NCI-H146 treated with DMSO at 0.1 percent for 48 hours (cell line): ENCODE data around the gene ICAM2.
"Not testable (repeated sequence)": the region's sequence is repeated elsewhere in the genome, so short reads cannot be mapped to it uniquely, and the experiment has no call there.

ENCODE experiments used
- DNase-seq: peaks from one replicate; lab custom pipeline; 2025; ENCODE audit not compliant: unreplicated experiment; lab: John Stamatoyannopoulos, UW

The ICAM2 gene

DNA sequence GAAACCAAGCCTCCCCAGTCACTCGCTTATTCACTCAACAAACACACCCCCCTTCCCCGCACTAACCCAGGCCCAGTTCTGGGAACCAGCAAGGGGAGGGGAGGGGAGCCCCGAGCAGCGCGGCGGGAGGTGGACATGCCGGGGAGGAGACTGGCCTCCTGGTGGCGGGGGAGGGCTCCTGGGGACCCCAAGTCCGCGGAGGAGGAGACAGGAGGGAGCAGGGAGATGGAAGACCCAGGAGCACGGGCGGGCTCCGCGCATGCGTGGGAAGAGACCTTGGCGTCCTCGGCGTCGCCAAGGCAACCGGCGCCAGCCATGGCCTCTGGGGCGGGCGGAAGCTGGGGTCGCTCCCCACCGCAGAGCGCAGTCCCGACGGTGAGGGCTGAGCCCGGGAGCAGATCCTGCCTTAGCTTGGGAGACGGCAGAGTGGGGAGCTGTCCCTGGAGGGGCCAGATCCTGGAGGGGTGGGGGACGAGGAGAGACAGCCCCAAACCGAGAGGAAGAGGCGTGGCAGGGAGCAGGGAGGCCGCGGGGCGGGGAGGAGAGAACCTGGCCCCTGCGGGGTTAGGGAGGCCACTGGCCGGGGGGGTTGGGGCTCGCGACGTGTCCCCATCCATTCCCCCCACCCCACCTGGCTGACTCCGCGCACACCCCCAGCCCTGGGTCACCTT, 22.2 kb downstream of the ICAM2 start, which contains the start of gene PRR29:
Gene PRR29, plus strand, starts transcription at position 302 of the 671 bp plus-strand sequence. Its CDS starts 14 bp downstream, at position 316.
- peak; percentile 47 for DNase-seq

DNA sequence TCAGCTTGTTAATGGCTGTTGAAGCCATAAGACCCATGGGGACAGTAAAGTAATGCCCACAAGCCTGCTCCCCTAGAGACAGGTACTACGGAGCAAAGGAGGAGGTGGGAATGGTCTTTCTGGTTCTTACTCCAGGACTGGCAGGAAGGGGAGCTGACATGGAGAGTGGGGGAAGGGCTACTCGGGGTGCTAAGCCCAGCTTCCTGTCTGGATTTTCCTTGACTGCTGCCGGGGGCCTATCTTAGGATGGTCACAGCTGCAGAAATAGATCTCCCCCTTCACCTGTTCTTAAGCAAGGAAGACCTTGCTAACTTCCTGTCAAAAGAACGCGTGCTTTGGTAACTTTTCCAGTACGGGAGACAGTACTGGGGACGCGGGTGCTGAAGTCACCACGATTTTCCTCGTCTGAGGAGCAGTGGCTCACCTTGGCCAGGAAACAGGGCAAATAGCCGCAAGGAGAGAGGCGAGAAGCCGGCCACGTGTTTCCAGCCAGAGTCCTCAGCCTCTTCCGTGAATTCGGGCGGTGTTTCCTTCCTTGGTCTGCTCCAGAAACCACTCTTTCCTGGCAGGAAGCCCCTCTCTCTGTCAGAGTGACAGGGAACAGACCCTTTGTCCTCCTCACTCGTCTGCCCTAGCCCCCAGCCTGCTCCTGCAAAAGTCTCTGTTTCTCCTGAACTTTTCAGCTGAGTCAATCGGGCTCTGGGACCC, 22.9 kb downstream of the ICAM2 start:
- no peak for DNase-seq

DNA sequence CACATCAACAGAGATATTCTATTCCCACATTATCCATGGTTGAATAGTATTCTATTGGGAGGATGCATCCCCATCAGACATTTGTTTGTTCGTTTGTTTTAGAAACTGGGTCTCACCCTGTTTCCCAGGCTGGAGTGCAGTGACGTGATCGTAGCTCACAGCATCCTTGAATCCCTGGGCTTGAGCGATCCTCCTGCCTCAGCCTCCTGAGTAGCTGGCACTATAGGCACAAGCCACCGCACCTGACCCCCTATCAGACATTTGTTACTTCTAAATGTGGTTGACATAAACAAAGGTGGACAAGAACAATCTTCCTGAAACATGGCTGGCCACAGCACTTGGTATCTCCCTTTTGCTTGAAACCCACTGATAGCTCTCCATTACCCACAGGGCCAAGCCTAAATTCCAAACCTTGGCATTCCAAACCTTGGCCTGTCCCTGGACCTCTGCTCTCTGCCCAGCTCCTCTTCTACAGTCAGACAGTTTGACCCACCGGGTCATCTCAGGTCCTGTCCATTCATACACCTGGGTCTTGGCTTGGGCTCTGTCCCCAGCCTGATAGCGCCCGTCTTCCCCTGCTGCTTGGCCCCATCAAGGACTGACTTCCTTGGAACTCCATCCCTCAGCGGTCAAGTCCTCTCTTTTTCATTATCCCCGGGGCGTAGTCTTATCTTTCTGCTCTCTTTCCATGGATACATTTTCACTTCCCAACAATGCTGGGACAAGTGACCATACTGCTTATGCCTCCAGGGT, 23.8 kb downstream of the ICAM2 start:
- no peak for DNase-seq

DNA sequence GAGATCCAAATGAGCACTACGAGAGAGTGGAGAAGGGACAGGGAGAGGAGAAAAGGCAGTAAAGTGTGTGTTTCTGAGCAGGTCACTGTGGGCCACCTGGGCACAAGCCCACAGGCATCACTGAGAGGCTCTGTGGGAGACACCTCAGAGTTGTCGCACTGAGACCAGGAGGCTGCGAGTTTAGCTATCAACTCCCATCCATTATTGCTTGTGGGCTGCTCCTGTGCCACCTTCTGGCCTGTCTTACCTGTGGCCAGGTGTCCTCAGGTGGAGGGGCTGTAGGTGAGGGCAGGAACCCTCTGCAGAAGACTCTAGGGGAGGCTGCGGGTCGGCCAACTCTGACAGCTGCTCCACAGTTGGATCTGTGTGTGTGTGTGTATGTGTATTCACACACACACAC, 24.8 kb downstream of the ICAM2 start:
- DNase-seq, result no peak

DNA sequence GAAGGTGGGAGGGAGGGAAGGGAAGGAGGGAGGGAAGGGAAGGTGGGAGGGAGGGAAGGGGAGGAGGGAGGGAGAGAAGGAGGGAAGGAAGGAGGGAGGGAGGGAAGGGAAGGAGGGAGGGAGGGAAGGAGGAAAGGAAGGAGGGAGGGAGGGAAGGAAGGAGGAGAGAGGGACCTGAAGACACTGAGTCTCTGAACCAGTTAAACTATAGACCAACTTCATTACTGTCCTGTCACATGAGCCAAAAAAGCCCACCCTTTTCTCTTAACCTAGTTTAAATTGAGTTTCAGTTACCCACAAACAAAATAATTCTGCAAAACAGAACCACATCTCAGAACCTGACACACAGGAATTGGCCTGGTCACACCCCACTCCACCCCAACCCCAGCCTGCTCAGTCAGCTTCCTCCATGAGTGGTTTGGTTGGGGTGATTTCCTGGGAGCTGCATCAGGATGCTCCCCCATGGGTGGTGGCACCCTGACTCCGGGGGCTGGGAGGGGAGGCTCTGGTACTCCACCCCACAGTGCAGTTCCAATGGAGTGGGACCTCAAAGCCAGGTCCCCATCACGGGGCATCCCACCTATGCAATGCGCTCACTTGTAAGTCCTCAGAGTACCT, 27.0 kb downstream of the ICAM2 start:
- no peak for DNase-seq

DNA sequence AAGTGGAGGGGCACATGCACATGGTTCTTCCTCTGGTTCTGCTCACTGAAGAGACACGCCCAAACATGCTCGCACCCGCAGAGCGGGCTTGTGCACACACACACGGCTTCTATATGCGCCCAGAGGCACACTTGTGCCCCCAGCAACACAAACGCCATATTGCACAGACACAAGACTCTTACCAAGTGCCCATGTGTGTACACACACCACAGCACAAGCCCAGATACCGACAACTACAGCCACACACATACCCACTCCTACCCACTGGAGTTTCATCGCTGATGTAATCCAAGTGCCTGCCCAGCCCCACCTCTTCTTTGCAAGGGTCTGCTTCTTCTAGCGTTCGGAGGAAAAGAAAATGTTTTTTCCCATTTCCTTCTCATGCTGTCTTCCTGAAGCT, 28.8 kb downstream of the ICAM2 start:
- no peak for DNase-seq

DNA sequence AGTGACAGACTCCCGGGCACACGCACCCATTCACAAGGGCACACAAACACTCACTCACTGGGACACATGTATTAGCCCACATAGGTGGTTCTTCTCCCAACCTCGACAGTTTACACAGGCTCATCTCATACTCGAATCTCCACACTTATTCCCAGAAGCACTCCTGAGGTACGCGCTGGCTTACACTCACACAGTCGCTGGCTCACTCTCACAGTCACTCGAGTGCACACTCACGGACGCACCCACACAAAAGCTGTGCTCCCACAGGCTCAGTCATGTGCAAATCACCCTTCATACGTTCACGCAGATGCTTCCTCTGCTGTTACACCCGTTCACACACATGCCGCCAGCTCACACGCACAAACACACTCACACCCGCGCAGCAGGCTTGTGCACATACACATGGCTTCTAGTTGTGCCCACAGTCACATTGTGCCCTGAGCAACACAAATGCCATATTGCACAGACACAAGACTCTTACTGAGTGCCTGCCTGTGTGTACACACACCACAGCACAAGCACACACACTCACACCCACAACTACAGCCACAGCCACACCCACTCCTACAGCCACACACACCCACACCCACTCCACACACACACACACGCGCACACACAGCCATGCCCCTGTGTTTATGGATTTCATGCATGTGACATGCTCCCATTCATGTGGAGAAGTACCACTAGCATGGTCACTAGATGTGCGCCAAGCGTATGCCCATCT, 30.6 kb downstream of the ICAM2 start:
- DNase-seq, result no peak

DNA sequence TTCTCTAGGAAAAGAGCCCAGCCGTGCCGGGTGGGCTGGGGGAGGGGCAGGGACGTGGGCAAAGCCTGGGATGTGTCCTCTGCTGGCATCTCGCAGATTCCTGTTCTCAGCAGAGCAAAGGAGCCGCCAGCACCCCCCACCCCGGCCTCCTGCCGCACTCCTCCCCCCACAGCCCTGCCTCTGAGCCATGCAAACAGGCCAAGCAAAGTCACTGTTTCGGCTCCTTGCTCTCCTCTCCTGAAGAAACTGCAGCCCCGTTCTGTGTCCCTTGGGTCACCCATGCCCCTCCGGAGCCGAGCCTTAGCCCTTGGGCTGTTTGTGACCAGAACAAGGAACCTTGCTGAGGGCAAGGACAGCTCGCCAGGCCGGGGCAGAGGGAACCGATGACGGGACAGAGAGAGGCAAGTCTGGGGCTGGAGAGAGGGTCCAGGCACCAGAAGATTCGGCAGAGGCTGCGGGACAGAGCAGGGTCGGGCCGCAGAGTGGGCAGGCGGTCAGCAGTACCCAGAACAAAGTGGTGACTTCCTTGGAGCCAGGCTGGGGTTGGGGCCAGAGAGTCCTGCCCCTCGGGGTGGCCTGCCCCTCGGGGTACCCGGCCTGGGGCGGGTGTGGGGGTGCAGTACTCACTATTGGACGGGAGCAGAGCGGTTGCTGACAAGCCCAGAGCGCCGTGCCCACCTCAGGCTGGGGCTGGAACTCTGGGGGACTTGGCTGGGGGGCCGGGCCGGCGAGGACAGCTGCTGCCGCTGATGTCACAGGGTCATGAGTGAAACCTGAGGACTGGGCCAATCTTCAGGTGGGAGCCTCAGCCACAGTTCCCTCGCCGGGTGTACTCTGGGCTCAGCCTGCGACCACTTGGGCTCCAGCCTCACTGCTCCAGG, 31.5 kb downstream of the ICAM2 start:
- no peak for DNase-seq

DNA sequence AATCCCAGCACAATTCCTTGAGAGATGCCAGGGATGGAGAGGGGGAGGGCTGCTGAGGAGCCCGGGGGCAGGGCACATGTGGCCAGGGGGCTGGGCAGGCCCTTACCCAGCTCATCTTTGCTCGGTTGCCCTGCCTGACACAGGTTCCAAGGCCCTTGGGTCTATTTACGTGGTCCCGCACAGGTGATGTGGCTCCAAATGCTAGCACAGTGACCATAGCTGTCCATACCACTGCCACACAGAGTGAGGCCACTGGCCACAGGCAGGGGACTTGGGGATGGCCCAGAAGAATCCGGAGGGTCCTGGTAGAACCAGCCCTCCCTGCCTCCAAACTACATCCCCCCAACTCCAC, 32.3 kb downstream of the ICAM2 start:
- no peak for DNase-seq

DNA sequence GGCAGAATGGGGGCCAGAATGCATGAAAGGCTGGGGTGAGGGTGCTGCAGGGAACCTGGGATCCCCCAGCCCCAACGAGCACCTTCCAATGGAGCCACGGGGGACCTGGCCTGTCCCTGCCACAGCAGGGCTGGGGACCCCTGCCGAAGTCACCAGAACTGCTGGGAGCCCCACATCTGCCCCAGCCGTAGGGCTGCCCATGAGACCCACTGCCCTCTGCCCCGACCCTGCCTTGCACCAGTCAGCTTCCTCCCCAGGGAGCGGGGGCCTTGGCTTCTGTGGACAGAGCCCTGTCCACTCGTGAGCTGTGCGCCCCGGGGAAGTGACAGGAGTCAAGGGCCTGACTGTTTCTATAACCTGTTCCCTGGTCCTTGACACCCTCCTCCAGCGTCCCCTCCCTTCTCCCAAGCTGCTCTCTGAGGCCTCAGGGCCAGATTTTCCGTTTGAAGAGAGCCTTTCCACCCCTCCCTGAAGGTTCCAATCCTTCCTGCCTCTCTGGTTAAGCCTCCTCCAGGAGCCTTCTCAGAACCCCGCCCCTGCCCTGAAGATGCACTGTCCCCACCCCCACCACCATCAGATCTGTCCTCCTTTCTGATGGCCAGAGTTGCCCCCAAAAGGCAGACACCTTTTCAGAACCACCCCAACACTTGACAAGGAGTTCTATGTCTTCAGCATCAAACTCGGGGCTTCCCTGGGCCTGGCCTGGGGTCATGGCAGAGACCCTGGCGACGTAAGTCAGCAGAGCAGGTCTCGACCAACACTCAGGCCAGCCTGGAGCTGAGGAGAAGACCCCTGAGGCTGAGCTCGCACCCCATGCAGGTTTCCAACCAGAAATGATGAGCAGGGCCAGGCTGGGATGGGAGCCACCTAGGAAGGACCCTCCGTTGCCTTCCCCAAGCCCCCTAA, 33.0 kb downstream of the ICAM2 start:
- no peak for DNase-seq

DNA sequence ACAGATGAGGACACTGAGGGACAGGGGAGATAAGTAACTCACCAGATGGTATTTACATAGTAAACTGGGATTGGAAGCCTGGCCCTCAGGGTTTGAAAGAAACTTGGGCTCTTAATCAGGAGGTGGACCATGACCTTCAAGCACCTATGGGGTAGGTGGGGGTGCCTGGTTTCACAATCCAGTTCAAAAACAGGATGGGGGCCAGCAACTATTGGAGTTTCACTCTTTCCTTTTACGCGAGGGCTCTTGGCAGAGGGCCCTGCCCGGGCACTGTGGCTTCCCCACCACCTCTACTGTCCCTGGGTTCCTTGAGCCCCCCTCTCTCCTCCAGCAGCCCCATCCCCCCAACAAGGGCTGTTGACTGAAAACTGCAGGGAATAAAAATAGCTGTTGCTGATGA, 33.6 kb downstream of the ICAM2 start:
- no peak for DNase-seq

DNA sequence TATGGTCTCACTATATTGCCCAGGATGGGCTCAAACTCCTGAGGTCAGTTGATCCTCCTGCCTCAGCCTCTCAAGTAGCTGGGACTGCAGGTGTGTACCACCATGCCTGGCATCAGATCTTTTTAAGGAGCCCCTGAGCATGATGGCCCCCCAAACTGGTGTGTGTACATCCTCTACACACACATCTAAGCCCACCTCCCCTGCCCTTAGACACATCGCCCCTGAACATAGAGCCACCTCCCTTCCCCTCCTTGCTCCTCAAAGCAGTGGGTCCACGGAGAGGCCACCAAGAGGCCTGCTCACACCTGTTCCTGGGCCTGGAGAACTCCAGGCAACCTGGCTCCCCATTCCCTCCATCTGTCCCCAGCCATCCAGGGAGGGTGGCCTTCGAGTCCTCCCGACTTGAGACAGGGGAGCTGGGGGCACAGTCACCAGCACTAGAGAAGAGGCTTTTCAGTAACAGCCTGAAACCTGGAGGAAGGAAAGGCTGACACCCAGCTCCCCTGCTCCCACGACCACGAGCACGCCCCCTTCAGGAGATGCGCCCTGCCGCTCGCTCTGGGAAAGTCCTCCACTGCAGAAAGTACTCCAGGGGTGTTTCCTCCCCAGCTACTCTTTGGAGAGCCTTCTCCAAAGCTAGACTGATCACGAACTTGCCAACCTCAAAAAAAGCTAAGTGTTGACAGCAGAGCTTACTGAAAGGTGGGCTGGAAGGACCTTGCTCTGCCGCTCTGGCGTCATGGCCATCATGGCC, 34.9 kb downstream of the ICAM2 start:
- no peak for DNase-seq

DNA sequence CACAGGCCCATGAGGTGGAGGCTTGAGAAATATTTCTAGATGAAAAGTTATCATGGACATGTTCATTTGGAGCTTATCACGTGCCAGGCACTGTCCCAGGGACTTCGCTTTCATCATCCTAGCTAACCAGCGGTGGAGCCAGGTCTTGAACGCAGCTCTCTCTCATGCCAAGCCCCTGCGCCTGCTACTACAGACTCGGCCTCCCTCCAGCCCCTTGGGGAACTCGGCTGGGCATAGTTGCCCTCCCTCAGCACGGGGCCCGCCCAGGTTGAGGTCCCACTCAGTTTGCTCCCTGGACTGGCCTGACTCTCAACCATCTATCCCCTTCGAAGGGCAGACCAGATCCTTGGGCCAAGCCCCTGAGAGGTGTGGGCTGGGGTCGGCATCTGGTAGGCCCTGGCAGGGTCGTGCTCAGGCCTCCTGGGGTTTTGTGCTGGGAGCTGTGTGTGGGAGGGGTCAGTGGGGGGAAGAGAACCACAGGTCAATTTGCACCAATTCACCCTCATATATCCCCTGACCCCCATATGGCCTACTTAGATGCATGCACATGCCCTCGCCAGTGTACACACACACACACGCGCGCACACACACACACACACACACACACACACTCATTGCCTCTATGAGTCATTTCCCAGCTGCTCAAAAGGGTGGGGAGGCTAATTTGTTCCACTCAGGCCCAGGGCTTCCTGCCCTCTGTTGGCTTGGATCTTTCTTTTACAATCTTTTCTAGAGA, 35.6 kb downstream of the ICAM2 start:
- no peak for DNase-seq

DNA sequence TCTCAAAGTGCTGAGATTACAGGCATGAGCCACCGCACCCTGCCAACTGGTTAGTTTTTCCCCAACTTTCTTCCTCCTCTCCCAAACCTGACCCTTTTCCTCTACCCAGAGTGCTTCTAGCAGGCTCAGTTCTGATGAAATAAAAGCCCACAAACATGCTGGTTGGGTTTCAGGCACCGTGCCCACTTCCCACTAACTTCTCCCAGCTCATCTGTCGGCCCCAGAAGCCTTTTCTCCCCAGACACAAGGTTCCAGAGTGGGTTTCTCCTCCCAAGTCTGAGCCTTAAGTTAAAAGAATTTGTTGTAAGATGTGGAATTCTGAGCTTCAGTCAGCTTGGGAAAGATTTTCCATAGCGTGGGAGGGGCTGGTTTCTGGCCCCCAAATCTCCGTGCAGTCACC, 36.2 kb downstream of the ICAM2 start:
- no peak for DNase-seq

DNA sequence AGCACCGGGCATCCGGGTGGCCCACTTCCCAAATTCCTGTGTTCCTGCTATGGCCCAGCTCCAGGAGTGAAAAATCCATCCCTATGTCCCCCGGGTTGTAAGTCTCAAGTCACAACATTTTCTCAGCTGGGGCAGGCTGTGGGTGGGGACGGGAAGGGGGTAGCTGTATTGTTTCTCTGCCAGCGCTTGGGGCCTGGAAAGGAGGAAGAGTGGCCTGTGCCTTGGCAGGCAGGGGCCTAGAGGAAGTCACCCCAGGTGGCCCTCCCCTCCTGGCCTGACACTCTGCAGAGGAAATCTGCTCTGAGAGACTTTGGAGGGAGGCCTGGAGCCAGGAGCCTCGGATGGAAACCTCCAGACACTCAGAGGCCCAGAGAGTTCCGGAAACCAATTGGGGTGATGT, 37.1 kb downstream of the ICAM2 start:
- DNase-seq, result no peak

DNA sequence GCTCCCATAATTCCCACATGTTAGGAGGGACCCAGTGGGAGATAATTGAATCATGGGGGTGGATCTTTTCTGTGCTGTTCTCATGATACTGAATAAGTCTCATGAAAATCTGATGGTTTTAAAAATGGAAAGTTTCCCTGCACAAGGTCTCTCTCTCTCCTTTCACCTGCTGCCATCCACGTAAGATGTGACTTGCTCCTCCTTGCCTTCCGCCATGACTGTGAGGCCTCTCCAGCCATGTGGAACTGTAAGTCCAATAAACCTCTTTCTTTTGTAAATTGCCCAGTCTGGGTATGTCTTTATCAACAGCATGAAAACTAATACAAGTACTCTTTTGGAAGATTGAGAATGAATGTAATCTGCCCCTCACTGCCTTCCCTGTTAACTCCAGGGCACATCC, 37.8 kb downstream of the ICAM2 start:
- not testable (repeated sequence) for DNase-seq

DNA sequence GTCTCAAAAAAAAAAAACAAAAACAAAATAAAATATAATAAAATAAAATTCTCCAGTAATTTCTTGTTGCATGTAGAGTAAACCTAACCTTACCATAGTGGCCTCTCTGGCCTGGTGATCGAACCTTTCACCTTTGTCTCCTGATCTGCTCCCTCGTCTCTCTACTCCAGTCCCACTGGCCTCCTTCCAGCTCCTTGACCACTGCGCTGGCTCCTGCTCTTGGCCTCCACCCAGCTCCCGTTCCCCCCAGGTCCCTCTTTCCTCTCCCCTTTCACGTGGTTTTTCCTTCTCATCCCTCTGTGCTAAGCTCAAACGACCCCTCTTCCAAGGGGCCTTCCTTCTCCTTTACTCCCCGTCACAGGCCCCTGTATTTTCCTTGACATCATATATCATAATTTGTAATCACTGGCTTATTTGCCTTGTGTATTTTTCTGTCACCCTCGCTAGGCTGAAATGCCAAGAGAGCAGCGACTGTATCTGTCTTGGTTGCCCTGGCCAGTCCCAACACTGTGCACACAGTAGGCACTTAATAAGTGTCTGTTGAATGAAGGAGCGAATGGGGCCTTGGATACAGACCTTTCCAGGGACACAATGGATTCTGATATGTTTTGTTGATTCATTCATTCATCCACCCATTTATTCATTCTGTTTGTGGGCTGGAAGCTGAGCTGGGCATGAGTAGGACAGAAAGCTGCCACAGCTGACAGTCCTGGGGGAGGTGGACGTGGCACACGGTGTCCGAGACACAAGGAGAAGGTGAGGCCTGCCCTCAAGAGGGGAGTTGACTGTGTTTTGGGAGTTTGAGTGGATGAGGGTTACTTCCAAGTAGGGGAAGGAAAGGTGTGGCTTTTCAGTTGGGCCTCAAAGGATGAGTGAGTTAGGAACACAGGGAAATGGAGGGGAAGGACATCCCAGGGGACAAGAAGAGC, 41.9 kb downstream of the ICAM2 start:
- no peak for DNase-seq
